OCI-LY1 (cell line): Measurements from ENCODE around the gene SRBD1.

Experiments used
- H2AFZ ChIP-seq: fragments of 200-600 bp; sonication (generic), shearing (Covaris generic); 2 replicates; pipeline ENCODE4 v1.6.0; 2014; ENCODE audit warnings: antibody characterized with exemption, mild to moderate bottlenecking, low read length
- H3F3A ChIP-seq: fragments of 200-600 bp; sonication (generic), shearing (Covaris generic); 2 replicates; pipeline ENCODE4 v1.6.0; 2014; ENCODE audit warnings: mild to moderate bottlenecking, antibody characterized with exemption, low read length, moderate library complexity; ENCODE audit not compliant: insufficient read depth
- H3K27ac ChIP-seq: fragments of 200-600 bp; sonication (generic); 2 replicates; pipeline ENCODE4 v1.5.1; 2014; ENCODE audit warnings: low read length, mixed run types, mild to moderate bottlenecking, low read depth; ENCODE audit not compliant: poor library complexity, severe bottlenecking
- H3K27me3 ChIP-seq: fragments of 200-600 bp; sonication (generic); 2 replicates; pipeline ENCODE4 v1.6.0; 2014; ENCODE audit warnings: antibody characterized with exemption, mild to moderate bottlenecking, low read length, moderate library complexity; ENCODE audit not compliant: insufficient read depth
- H3K36me3 ChIP-seq: fragments of 200-600 bp; sonication (generic); 2 replicates; pipeline ENCODE4 v1.6.1; 2014; ENCODE audit warnings: mild to moderate bottlenecking, antibody characterized with exemption, low read length, moderate library complexity, mixed read lengths; ENCODE audit not compliant: insufficient read depth
- H3K4me1 ChIP-seq: fragments of 200-600 bp; sonication (generic); 2 replicates; pipeline ENCODE4 v1.5.1; 2014; ENCODE audit warnings: mild to moderate bottlenecking, low read length, moderate library complexity; ENCODE audit not compliant: insufficient read depth, severe bottlenecking
- H3K4me2 ChIP-seq: fragments of 200-600 bp; sonication (generic), shearing (Covaris generic); 2 replicates; pipeline ENCODE4 v1.6.1; 2014; ENCODE audit warnings: low read length
- H3K4me3 ChIP-seq: fragments of 200-600 bp; sonication (generic); 2 replicates; pipeline ENCODE4 v1.5.1; 2014; ENCODE audit warnings: low read length, low read depth, mild to moderate bottlenecking, mixed read lengths; ENCODE audit not compliant: poor library complexity, severe bottlenecking
- H3K79me2 ChIP-seq: fragments of 200-600 bp; shearing (Covaris generic); 2 replicates; pipeline ENCODE4 v1.6.1; 2016; ENCODE audit warnings: mixed run types, low read length, mixed read lengths; ENCODE audit not compliant: insufficient read depth
- H3K9ac ChIP-seq: fragments of 200-600 bp; sonication (generic), shearing (Covaris generic); 2 replicates; pipeline ENCODE4 v1.6.1; 2014; ENCODE audit warnings: mild to moderate bottlenecking, low read length, mixed read lengths
- H3K9me2 ChIP-seq: fragments of 200-600 bp; sonication (generic), shearing (Covaris generic); 2 replicates; pipeline ENCODE4 v1.6.1; 2014; ENCODE audit warnings: low read depth, mild to moderate bottlenecking, low read length, mixed read lengths
- H3K9me3 ChIP-seq: fragments of 200-600 bp; shearing (Covaris generic); 2 replicates; pipeline ENCODE4 v1.6.1; 2014; ENCODE audit warnings: low read length, mixed read lengths
- H4K20me1 ChIP-seq: fragments of 200-600 bp; sonication (generic), shearing (Covaris generic); 2 replicates; pipeline ENCODE4 v1.6.0; 2016; ENCODE audit warnings: mild to moderate bottlenecking, low read length; ENCODE audit not compliant: insufficient read depth
- CTCF ChIP-seq: fragments of 200-600 bp; sonication (generic), shearing (Covaris generic); IDR thresholded peaks from 2 replicates; pipeline ENCODE4 v1.5.1; 2017; ENCODE audit warnings: mild to moderate bottlenecking, antibody characterized with exemption, low read length, moderate library complexity, mixed read lengths
- EZH2 ChIP-seq: fragments of 200-600 bp; sonication (generic), shearing (Covaris generic); IDR thresholded peaks from 2 replicates; pipeline ENCODE4 v1.8.0; 2017; ENCODE audit warnings: borderline replicate concordance, mixed run types, mild to moderate bottlenecking, antibody characterized with exemption, low read length, moderate library complexity, mixed read lengths

The SRBD1 gene

DNA sequence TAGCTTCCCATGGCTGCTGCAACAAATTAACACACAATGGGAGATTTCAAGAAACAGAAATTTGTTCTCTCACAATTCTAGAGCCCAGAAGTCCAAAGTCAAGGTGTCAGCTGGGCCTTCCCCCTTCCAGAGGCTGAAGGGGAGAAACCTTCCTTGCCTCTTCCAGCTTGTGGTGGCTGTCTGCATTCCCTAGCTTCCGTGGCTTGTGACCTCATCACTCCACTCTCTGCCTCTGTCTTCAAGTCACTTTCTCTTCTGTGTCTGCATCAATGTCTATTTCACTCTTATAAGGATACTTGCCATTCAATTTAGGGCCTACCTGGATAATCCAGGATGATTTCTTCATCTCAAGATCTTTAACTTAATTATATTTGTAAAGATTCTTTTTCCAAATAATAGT is 16.8 kb upstream of the SRBD1 start:
- Histone ChIP-seq H4K20me1 (no peaks in the 10 kb centered on the region), H2AFZ (no peak overlapping the region), H3K79me2 (no peaks in the 10 kb centered on the region)

GRCh38 chr2:45626387-45627221 is 15.5 kb upstream of the SRBD1 start:
- TF ChIP-seq CTCF (no peak), EZH2 (no peak)
- Histone ChIP-seq H3K9me2 (no peaks in the 10 kb centered on the region), H3K4me3 (no peak overlapping the region), H4K20me1 (no peaks in the 10 kb centered on the region), H3K9me3 (no peaks in the 10 kb centered on the region), H3F3A (no peaks in the 10 kb centered on the region), H3K4me1 (no peaks in the 10 kb centered on the region), H3K4me2 (no peak overlapping the region), H3K36me3 (no peaks in the 10 kb centered on the region), H3K27ac (no peak overlapping the region), H3K79me2 (no peaks in the 10 kb centered on the region), H3K9ac (no peak overlapping the region), H3K27me3 (no peaks in the 10 kb centered on the region), H2AFZ (no peak overlapping the region)

More for the DNA sequence above, 16.8 kb upstream of the SRBD1 start:
- H3K4me2 ChIP-seq, result no peak overlapping the region
- no peaks in the 10 kb centered on the region for H3K27me3 ChIP-seq
- no peak overlapping the region for H3K9ac ChIP-seq
- H3F3A ChIP-seq, result no peaks in the 10 kb centered on the region
- TF ChIP-seq CTCF (no peak), EZH2 (no peak)
- H3K36me3 ChIP-seq, result no peaks in the 10 kb centered on the region
- no peaks in the 10 kb centered on the region for H3K9me3 ChIP-seq
- H3K4me3 ChIP-seq, result no peak overlapping the region
- no peaks in the 10 kb centered on the region for H3K4me1 ChIP-seq
- H3K9me2 ChIP-seq, result no peaks in the 10 kb centered on the region
- H3K27ac ChIP-seq, result no peak overlapping the region

DNA sequence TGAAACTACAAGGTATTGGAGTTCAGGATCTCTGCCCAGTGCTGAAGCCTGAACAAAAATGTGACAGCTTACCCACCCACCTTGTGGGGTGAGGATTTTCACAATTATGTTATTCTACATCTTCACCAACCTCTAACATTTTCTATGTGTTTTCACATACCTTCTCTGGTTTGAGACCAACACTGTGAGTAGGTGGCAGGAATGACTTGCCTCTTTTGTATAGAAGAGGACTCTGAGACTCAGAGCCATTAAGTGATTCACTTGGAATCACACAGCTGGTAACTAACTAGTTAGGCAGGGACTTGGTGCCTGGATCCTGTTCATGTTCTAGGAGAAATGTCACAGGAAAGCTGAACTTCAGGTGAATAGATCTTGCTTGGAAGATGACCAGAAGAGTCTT is 14.8 kb upstream of the SRBD1 start:
- H3K4me1 ChIP-seq, result no peaks in the 10 kb centered on the region
- no peaks in the 10 kb centered on the region for H4K20me1 ChIP-seq
- no peak overlapping the region for H3K9ac ChIP-seq
- TF ChIP-seq EZH2 (no peak), CTCF (no peak)
- no peaks in the 10 kb centered on the region for H3K79me2 ChIP-seq
- no peaks in the 10 kb centered on the region for H3K9me3 ChIP-seq
- H2AFZ ChIP-seq, result no peak overlapping the region
- no peaks in the 10 kb centered on the region for H3F3A ChIP-seq
- H3K9me2 ChIP-seq, result no peaks in the 10 kb centered on the region
- no peak overlapping the region for H3K27ac ChIP-seq
- no peaks in the 10 kb centered on the region for H3K27me3 ChIP-seq
- no peaks in the 10 kb centered on the region for H3K36me3 ChIP-seq
- no peak overlapping the region for H3K4me3 ChIP-seq
- no peak overlapping the region for H3K4me2 ChIP-seq
